Mesenchymal stem cell (in vitro differentiated cells and primary cell): ENCODE data around the gene PTPN21.

Source experiments
- DNase-seq: peaks from one replicate; pipeline ENCODE4 v3.0.0-alpha.2; 2013
- H2AFZ ChIP-seq: one replicate; pipeline ENCODE4 v1.6.1; 2013; ENCODE audit warnings: low read depth, mild to moderate bottlenecking, control low read depth, inconsistent platforms, low read length, moderate library complexity
- H2AK5ac ChIP-seq: 2 replicates; pipeline ENCODE4 v1.6.1; 2013; ENCODE audit warnings: low read length, moderate library complexity, mild to moderate bottlenecking, inconsistent platforms; ENCODE audit not compliant: severe bottlenecking
- H2BK120ac ChIP-seq: one replicate; pipeline ENCODE4 v1.6.1; 2013; ENCODE audit warnings: low read depth, mild to moderate bottlenecking, inconsistent platforms, low read length, moderate library complexity
- H2BK12ac ChIP-seq, 2 experiments: one replicate each; pipeline ENCODE4 v1.6.1; 2013; ENCODE audit warnings: inconsistent platforms in 2 of 2, low read length in 2 of 2, mild to moderate bottlenecking in 2 of 2, moderate library complexity in 2 of 2, control low read depth in 1 of 2
- H2BK15ac ChIP-seq: one replicate; pipeline ENCODE4 v1.6.1; 2013; ENCODE audit warnings: mild to moderate bottlenecking, low read depth, inconsistent platforms; ENCODE audit not compliant: poor library complexity, severe bottlenecking
- H2BK5ac ChIP-seq: 2 replicates; pipeline ENCODE4 v1.6.1; 2013; ENCODE audit warnings: low read depth, mild to moderate bottlenecking, low read length, control low read depth, inconsistent platforms; ENCODE audit not compliant: poor library complexity, severe bottlenecking
- H3K14ac ChIP-seq, 2 experiments: one replicate each; pipeline ENCODE4 v1.6.1; 2013; ENCODE audit warnings: inconsistent platforms in 2 of 2, low read length in 2 of 2, control low read depth in 1 of 2, mild to moderate bottlenecking in 1 of 2, moderate library complexity in 1 of 2
- H3K18ac ChIP-seq, 2 experiments: one replicate each; pipeline ENCODE4 v1.6.1; 2013; ENCODE audit warnings: inconsistent platforms in 2 of 2, low read length in 2 of 2, control low read depth in 1 of 2, low read depth in 1 of 2, mild to moderate bottlenecking in 1 of 2
- H3K23ac ChIP-seq, 2 experiments: one replicate each; pipeline ENCODE4 v1.6.1; 2013; ENCODE audit warnings: inconsistent platforms in 2 of 2, low read length in 2 of 2, mild to moderate bottlenecking in 2 of 2, moderate library complexity in 2 of 2, control low read depth in 1 of 2
- H3K27ac ChIP-seq: 2 replicates; pipeline ENCODE4 v1.5.1; 2013; ENCODE audit warnings: mild to moderate bottlenecking, moderate library complexity, low read length, control low read depth, inconsistent platforms; ENCODE audit not compliant: poor library complexity, severe bottlenecking
- H3K27me3 ChIP-seq, 2 experiments: 2 replicates each; pipeline versions ENCODE4 v1.6.1 to v1.7.0; 2013; ENCODE audit warnings: low read length in 2 of 2, mild to moderate bottlenecking in 2 of 2, moderate library complexity in 2 of 2, control low read depth in 1 of 2, inconsistent platforms in 1 of 2; ENCODE audit not compliant: control insufficient read depth in 1 of 2, insufficient read depth in 1 of 2
- H3K36me3 ChIP-seq, 2 experiments: 2 replicates each; pipeline versions ENCODE4 v1.6.1 to v1.7.0; 2013; ENCODE audit warnings: low read length in 2 of 2, control low read depth in 1 of 2, inconsistent platforms in 1 of 2, low read depth in 1 of 2, mild to moderate bottlenecking in 1 of 2; ENCODE audit not compliant: insufficient read depth in 2 of 2, control insufficient read depth in 1 of 2
- H3K4ac ChIP-seq, 2 experiments: one replicate each; pipeline ENCODE4 v1.6.1; 2013; ENCODE audit warnings: inconsistent platforms in 2 of 2, low read length in 2 of 2, mild to moderate bottlenecking in 2 of 2, moderate library complexity in 2 of 2, control low read depth in 1 of 2, low read depth in 1 of 2
- H3K4me1 ChIP-seq: 2 replicates; pipeline ENCODE4 v1.6.1; 2013; ENCODE audit warnings: low read depth, low read length, control low read depth; ENCODE audit not compliant: control insufficient read depth, insufficient read depth
- H3K4me2 ChIP-seq: 2 replicates; pipeline ENCODE4 v1.6.1; 2013; ENCODE audit warnings: low read length, mild to moderate bottlenecking, inconsistent platforms; ENCODE audit not compliant: poor library complexity, severe bottlenecking
- H3K4me3 ChIP-seq, 2 experiments: 2 replicates each; pipeline versions ENCODE4 v1.5.1 to v1.7.0; 2013; ENCODE audit warnings: low read length in 2 of 2, mild to moderate bottlenecking in 2 of 2, control low read depth in 1 of 2, low read depth in 1 of 2; ENCODE audit not compliant: insufficient read depth in 1 of 2
- H3K79me1 ChIP-seq: replicated peaks from 2 replicates; pipeline ENCODE4 v1.6.1; 2013; ENCODE audit warnings: mild to moderate bottlenecking, control low read depth, low read length, inconsistent platforms; ENCODE audit not compliant: poor library complexity, severe bottlenecking
- H3K9ac ChIP-seq: 2 replicates; pipeline ENCODE4 v1.7.0; 2013; ENCODE audit warnings: mild to moderate bottlenecking, low read length, moderate library complexity
- H3K9me3 ChIP-seq: 2 replicates; pipeline ENCODE4 v1.7.0; 2013; ENCODE audit warnings: mild to moderate bottlenecking, low read length; ENCODE audit not compliant: control insufficient read depth
- H4K8ac ChIP-seq: one replicate; pipeline ENCODE4 v1.6.1; 2013; ENCODE audit warnings: inconsistent platforms, mild to moderate bottlenecking, low read length, moderate library complexity
- H4K91ac ChIP-seq: one replicate; pipeline ENCODE4 v1.6.1; 2013; ENCODE audit warnings: mild to moderate bottlenecking, low read length, inconsistent platforms
- WGBS: methylation state at CpG from one replicate; pipeline ENCODE4 v1.1.7; 2013; ENCODE audit warnings: mixed read lengths; 5-methylcytosine and 5-hydroxymethylcytosine counted together

Gene PTPN21

DNA sequence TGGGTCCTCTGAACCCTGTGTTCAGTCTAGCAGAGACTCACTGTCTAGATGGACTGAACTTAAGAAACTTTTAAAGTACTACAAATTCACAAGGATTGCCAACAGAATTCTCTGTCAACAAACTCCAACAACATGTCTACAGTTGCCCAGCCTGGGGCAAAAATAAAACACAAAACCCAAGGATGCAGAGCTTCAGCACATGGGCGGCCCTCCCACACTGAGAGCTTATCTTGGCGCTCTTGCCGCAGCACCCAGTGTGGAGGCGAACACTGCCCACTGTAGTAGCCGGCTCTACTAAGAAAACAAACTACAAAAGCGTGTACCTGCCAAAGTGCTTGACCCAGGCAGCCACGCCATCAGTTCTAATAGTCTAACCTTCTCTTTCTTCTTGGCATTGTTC lies 66.7 kb downstream of the PTPN21 start:
- Histone ChIP-seq H3K27me3 (no peaks in the 10 kb centered on the region), H2BK120ac (no peak overlapping the region), H2BK5ac (no peak overlapping the region), H2BK12ac (no peak overlapping the region), H3K4me2 (no peak overlapping the region), H3K4me1 (peaks cover 2% of the 10 kb centered on the region), H4K8ac (no peak overlapping the region), H3K36me3 (peaks cover 29 to 37% of the 10 kb centered on the region in 2 experiments), H3K23ac (no peak overlapping the region), H3K79me1 (peaks cover 22% of the 10 kb centered on the region), H2BK15ac (no peak overlapping the region), H2AFZ (no peak overlapping the region), H3K9ac (no peak overlapping the region), H2AK5ac (no peak overlapping the region), H3K18ac (no peak overlapping the region), H3K9me3 (no peaks in the 10 kb centered on the region), H3K4ac (no peak overlapping the region), H3K4me3 (no peak overlapping the region), H4K91ac (no peak overlapping the region), H3K27ac (no peak overlapping the region), H3K14ac (no peak overlapping the region)
- WGBS = 94% methylated on average over 6 of the region's 7 CpGs
- no peak for DNase-seq

DNA sequence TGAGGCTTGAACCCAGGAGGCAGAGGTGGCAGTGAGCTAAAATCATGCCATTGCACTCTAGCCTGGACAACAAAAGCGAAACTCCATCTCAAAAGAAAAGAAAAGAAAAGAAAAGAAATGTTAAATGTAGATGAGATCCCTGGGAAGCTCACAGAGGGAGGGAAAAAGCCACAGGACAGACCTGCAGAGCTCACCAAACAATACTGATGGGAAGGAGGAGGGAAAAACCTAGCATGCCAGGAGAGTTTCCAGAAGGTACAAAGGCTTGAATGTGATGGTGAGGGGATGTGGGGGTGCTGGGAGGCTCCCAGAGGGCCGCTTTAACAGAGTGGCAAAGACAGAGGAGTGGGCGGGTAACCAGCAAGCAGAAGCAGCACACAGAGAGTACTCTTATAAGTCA lies 72.3 kb downstream of the PTPN21 start:
- Histone ChIP-seq H2AK5ac (no peak overlapping the region), H3K23ac (no peak overlapping the region), H3K9me3 (no peaks in the 10 kb centered on the region), H3K36me3 (peaks cover 41 to 63% of the 10 kb centered on the region in 2 experiments), H2BK15ac (no peak overlapping the region), H2AFZ (no peak overlapping the region), H3K4ac (no peak overlapping the region), H3K27ac (no peak overlapping the region), H3K4me3 (no peak overlapping the region), H3K14ac (no peak overlapping the region), H3K4me2 (no peak overlapping the region), H3K9ac (no peak overlapping the region), H3K79me1 (peaks cover 25% of the 10 kb centered on the region), H3K18ac (no peak overlapping the region), H4K8ac (no peak overlapping the region), H3K27me3 (no peaks in the 10 kb centered on the region), H2BK5ac (no peak overlapping the region), H4K91ac (no peak overlapping the region), H3K4me1 (peaks cover 5% of the 10 kb centered on the region), H2BK12ac (no peak overlapping the region), H2BK120ac (no peak overlapping the region)
- 100% methylated on average over 3 of the region's 3 CpGs for WGBS
- no peak for DNase-seq

DNA sequence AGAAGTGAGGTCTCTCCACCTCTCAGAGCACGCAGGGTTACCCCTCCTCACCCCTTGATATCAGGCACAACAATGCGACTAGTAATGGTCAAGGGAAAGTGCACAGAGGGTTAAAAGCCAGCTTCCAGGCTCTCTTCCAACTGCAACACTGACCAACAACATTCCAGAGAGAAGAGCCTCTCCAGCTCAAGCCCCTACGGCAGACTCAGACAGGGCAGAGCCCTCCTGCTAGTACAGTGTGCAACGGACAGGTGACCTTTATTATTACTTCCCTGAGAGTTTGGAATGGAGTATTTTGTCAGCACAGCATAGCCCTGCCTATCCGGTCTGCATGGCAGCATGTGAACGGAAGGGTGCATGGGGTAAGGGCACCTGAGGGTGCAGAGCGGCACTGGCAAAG lies 73.0 kb downstream of the PTPN21 start:
- H3K23ac ChIP-seq = no peak overlapping the region
- no peak overlapping the region for H2BK5ac ChIP-seq
- no peak overlapping the region for H4K8ac ChIP-seq
- peaks cover 44 to 67% of the 10 kb centered on the region in 2 experiments for H3K36me3 ChIP-seq
- no peak overlapping the region for H2AFZ ChIP-seq
- no peaks in the 10 kb centered on the region for H3K27me3 ChIP-seq
- H3K4me1 ChIP-seq = peaks cover 5% of the 10 kb centered on the region
- no peak overlapping the region for H2AK5ac ChIP-seq
- H2BK12ac ChIP-seq = no peak overlapping the region
- no peaks in the 10 kb centered on the region for H3K9me3 ChIP-seq
- no peak overlapping the region for H3K18ac ChIP-seq
- no peak overlapping the region for H2BK120ac ChIP-seq
- H3K79me1 ChIP-seq = peaks cover 29% of the 10 kb centered on the region
- H3K14ac ChIP-seq = no peak overlapping the region
- H3K9ac ChIP-seq = no peak overlapping the region
- no peak overlapping the region for H3K27ac ChIP-seq
- no peak overlapping the region for H4K91ac ChIP-seq
- H2BK15ac ChIP-seq = no peak overlapping the region
- WGBS = 92% methylated on average over 7 of the region's 7 CpGs
- H3K4me3 ChIP-seq = no peak overlapping the region
- no peak overlapping the region for H3K4me2 ChIP-seq
- no peak overlapping the region for H3K4ac ChIP-seq
- no peak for DNase-seq

DNA sequence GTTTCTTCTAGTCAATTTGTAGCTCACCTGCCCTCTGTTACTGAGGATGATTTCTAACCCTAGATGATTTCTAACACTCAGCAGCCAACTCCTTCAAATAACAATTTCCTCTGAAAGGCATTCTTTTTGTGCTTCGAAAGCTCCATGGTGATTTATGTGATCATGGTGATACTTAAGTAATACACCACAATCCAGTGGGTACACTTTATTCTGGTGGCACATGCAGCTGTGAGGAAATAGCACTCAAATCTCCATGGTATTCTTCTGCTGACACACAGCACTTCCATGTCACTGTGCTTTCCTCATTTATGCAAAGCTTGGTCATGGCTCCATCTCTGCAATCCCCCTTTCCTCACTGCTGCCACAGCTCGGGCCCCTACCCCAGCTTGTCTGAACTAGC lies 73.7 kb downstream of the PTPN21 start:
- Histone ChIP-seq H3K27me3 (no peaks in the 10 kb centered on the region), H3K18ac (no peak overlapping the region), H3K9me3 (no peaks in the 10 kb centered on the region), H2BK120ac (no peak overlapping the region), H3K23ac (no peak overlapping the region), H3K79me1 (peaks cover 31% of the 10 kb centered on the region), H3K4ac (no peak overlapping the region), H3K14ac (no peak overlapping the region), H3K4me2 (no peak overlapping the region), H2BK5ac (no peak overlapping the region), H3K4me1 (peaks cover 5% of the 10 kb centered on the region), H3K36me3 (peaks cover 47 to 72% of the 10 kb centered on the region in 2 experiments), H3K4me3 (no peak overlapping the region), H4K8ac (no peak overlapping the region), H3K27ac (no peak overlapping the region), H3K9ac (no peak overlapping the region), H4K91ac (no peak overlapping the region), H2BK15ac (no peak overlapping the region), H2AFZ (no peak overlapping the region), H2AK5ac (no peak overlapping the region), H2BK12ac (no peak overlapping the region)
- no peak for DNase-seq
- no CpG with 5 or more reads among the region's 2 CpGs for WGBS
